GM10248 (cell line): ENCODE measurements around the gene GRAMD1B.

ENCODE experiments used
- CTCF ChIA-PET: fragments of 300-600 bp; sonication (Branson Sonifier 250); formaldehyde crosslinking; extraction: SDS; loops from one replicate; lab custom pipeline; 2021; ENCODE audit warnings: antibody characterized with exemption; lab: Yijun Ruan, JAX
- POLR2A ChIA-PET: fragments of 350-650 bp; sonication (Branson Sonifier 250); formaldehyde crosslinking; extraction: SDS; loops from one replicate; lab custom pipeline; 2020; ENCODE audit warnings: antibody characterized with exemption; lab: Yijun Ruan, JAX
- DNase-seq: peaks from one replicate; pipeline ENCODE4 v3.0.0; 2012; ENCODE audit errors: extremely low spot score
- CTCF ChIP-seq: IDR thresholded peaks from 2 replicates; pipeline ENCODE4 v1.5.1; 2012; ENCODE audit warnings: mild to moderate bottlenecking, low read depth; ENCODE audit errors: extremely low read depth, missing control alignments, control extremely low read depth

GRAMD1B gene

GRCh38 chr11:123521001-123521400, 90.9 kb downstream of the GRAMD1B start:
- no peak for DNase-seq
- TF ChIP-seq CTCF, result no peak
- ChIA-PET POLR2A (no interaction called here), CTCF (interaction anchor here (1.1 to 5.5 kb wide), 9 partner anchors 11 to 220 kb away, joined by 3 to 47 read pairs (median 4); no protein-coding TSS in a partner anchor)

GRCh38 chr11:123521930-123522329, 91.9 kb downstream of the GRAMD1B start:
- ChIA-PET POLR2A (no interaction called here), CTCF (interaction anchor here (1.2 to 5.5 kb wide), 7 partner anchors 9 to 220 kb away, joined by 4 to 47 read pairs (median 5); no protein-coding TSS in a partner anchor)
- DNase-seq, result no peak
- TF ChIP-seq CTCF, result no peak

- TF ChIP-seq CTCF, result no peak
- no peak for DNase-seq
- CTCF ChIA-PET, result interaction anchor here (1.1 to 5.5 kb wide), 5 partner anchors 11 to 53 kb away, joined by 3 to 47 read pairs (median 6); no protein-coding TSS in a partner anchor
- POLR2A ChIA-PET, result no interaction called here
Observed at GRCh38 chr11:123523539-123523938, 93.5 kb downstream of the GRAMD1B start.

GRCh38 chr11:123525097-123525496, 95.0 kb downstream of the GRAMD1B start:
- ChIA-PET POLR2A (no interaction called here), CTCF (interaction anchor here (0.9 to 1.8 kb wide), 3 partner anchors 9 to 30 kb away, joined by 3 to 9 read pairs (median 8); no protein-coding TSS in a partner anchor)
- no peak for DNase-seq
- no peak for TF ChIP-seq CTCF

GRCh38 chr11:123525511-123525918, 95.4 kb downstream of the GRAMD1B start:
- TF ChIP-seq CTCF, result no peak
- CTCF ChIA-PET, result interaction anchor here (0.8 to 1.8 kb wide), 4 partner anchors 10 to 56 kb away, joined by 3 to 9 read pairs (median 7); no protein-coding TSS in a partner anchor
- POLR2A ChIA-PET, result no interaction called here
- no peak for DNase-seq

- ChIA-PET POLR2A (interaction anchor here (0.5 kb wide), 1 partner anchor 477 kb away, joined by 3 read pairs; no protein-coding TSS in a partner anchor), CTCF (interaction anchor here (0.8 to 1.8 kb wide), 5 partner anchors 9 to 55 kb away, joined by 3 to 9 read pairs (median 6); no protein-coding TSS in a partner anchor)
Observed at GRCh38 chr11:123526027-123526805, 96.1 kb downstream of the GRAMD1B start.

More at GRCh38 chr11:123526027-123526805, 96.1 kb downstream of the GRAMD1B start:
- no peak for TF ChIP-seq CTCF
- DNase-seq, result no peak
